Measurements from ENCODE around the gene EIF5B. TPM values are rescaled to one million over a fixed set of nuclear protein-coding genes. Genes with fewer than 3 reads are reported as not detected.

The EIF5B gene
- total RNA-seq, 1 experiment from 2014 or later: 49.0 TPM

GRCh38 chr2:99433340-99433739 is 96.2 kb downstream of the EIF5B start:
- no peaks in the 10 kb centered on the region for H3K4me1 ChIP-seq (ENCODE audit: control insufficient read depth, insufficient read depth, low read length)
- no TSS peak for BruUV-seq (replicated peaks)
- H3K36me3 ChIP-seq (ENCODE audit: control insufficient read depth, insufficient read depth, low read length): peaks cover 26% of the 10 kb centered on the region
- DNase-seq (ENCODE audit: low read depth, low spot score) (no peak), ATAC-seq (no peak)
- intact Hi-C loops (cut with micrococcal nuclease; ENCODE audit: unreplicated experiment) (no loop called here), in situ Hi-C loops (cut with HindIII; ENCODE audit: low pct_unique_long_range_greater_than_20kb, low sequenced_read_pairs) (no loop called here)
- H3K9me3 ChIP-seq (ENCODE audit: control insufficient read depth, insufficient read depth, low read depth, low read length): no peaks in the 10 kb centered on the region
- H3K4me3 ChIP-seq (ENCODE audit: low read depth in 2 of 2, low read length in 2 of 2): no peak overlapping the region
- H3K27ac ChIP-seq (ENCODE audit: low read length): no peak overlapping the region
- POLR2A ChIA-PET: no interaction called here
- CTCF ChIA-PET: no interaction called here
- no peaks in the 10 kb centered on the region for H3K27me3 ChIP-seq (ENCODE audit: control insufficient read depth, insufficient read depth, low read length)
- no peak for TF ChIP-seq CTCF (IDR thresholded peaks at IDR 0.05)

- CTCF ChIA-PET: no interaction called here
- peaks cover 24% of the 10 kb centered on the region for H3K36me3 ChIP-seq (ENCODE audit: control insufficient read depth, insufficient read depth, low read length)
Observed at GRCh38 chr2:99436874-99437273, 99.7 kb downstream of the EIF5B start.

More at GRCh38 chr2:99436874-99437273, 99.7 kb downstream of the EIF5B start:
- Histone ChIP-seq H3K4me3 (ENCODE audit: low read depth in 2 of 2, low read length in 2 of 2) (no peak overlapping the region), H3K4me1 (ENCODE audit: control insufficient read depth, insufficient read depth, low read length) (no peaks in the 10 kb centered on the region), H3K27me3 (ENCODE audit: control insufficient read depth, insufficient read depth, low read length) (no peaks in the 10 kb centered on the region), H3K9me3 (ENCODE audit: control insufficient read depth, insufficient read depth, low read depth, low read length) (no peaks in the 10 kb centered on the region), H3K27ac (ENCODE audit: low read length) (no peak overlapping the region)
- TF ChIP-seq SIN3A (IDR thresholded peaks at IDR 0.05; ENCODE audit: borderline replicate concordance, insufficient read depth, low read depth, low read length) (no peak), REST (IDR thresholded peaks at IDR 0.05; ENCODE audit: insufficient read depth in 1 of 2, low read depth in 2 of 2, low read length in 1 of 2) (no peak), TCF7L2 (IDR thresholded peaks at IDR 0.05; ENCODE audit: low read depth, low read length) (no peak), POLR2AphosphoS5 (IDR thresholded peaks at IDR 0.05; ENCODE audit: low read depth, low read length) (no peak), CTCF (IDR thresholded peaks at IDR 0.05) (no peak)
- no TSS peak for BruUV-seq (replicated peaks)
- in situ Hi-C loops (cut with HindIII; ENCODE audit: low pct_unique_long_range_greater_than_20kb, low sequenced_read_pairs) (no loop called here), intact Hi-C loops (cut with micrococcal nuclease; ENCODE audit: unreplicated experiment) (no loop called here)
- POLR2A ChIA-PET: no interaction called here
- DNase-seq (ENCODE audit: low read depth, low spot score) (no peak), ATAC-seq (no peak)

Data from Panc1 (cell line).